Activated T-cell treated with anti-CD3 and anti-CD28 coated beads for 1 hour (primary cell): ENCODE measurements around the gene SPAG16.
"Not testable (repeated sequence)": the region's sequence is repeated elsewhere in the genome, so short reads cannot be mapped to it uniquely, and the experiment has no call there.

Experiments
- DNase-seq: peaks from one replicate; pipeline ENCODE4 v3.0.0-alpha.2; 2020; ENCODE audit warnings: low read depth

The SPAG16 gene

GRCh38 chr2:213703406-213704098, 419.3 kb downstream of the SPAG16 start:
- DNase-seq = no peak

GRCh38 chr2:213710164-213710563, 425.9 kb downstream of the SPAG16 start:
- no peak for DNase-seq

DNA sequence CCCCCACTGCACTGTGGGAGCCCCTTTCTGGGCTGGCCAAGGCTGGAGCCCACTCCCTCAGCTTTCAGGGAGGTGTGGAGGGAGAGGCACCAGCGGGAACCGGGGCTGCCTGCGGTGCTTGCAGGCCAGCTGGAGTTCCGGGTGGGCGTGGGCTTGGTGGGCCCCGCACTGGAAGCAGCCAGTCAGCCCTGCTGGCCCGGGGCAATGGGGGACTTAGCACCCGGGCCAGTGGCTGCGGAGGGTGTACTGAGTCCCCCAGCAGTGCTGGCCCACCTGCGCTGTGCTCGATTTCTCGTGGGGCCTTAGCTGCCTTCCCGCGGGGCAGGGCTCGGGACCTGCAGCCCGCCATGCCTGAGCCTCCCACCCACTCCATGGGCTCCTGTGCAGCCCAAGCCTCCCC, 434.1 kb downstream of the SPAG16 start:
- DNase-seq = not testable (repeated sequence)

- no peak for DNase-seq
These were observed 438.3 kb downstream of the SPAG16 start for GRCh38 chr2:213722565-213722964.

GRCh38 chr2:213723041-213723560, 438.8 kb downstream of the SPAG16 start:
- DNase-seq = no peak

- DNase-seq = no peak
These were observed 439.4 kb downstream of the SPAG16 start for GRCh38 chr2:213723707-213724106.

DNA sequence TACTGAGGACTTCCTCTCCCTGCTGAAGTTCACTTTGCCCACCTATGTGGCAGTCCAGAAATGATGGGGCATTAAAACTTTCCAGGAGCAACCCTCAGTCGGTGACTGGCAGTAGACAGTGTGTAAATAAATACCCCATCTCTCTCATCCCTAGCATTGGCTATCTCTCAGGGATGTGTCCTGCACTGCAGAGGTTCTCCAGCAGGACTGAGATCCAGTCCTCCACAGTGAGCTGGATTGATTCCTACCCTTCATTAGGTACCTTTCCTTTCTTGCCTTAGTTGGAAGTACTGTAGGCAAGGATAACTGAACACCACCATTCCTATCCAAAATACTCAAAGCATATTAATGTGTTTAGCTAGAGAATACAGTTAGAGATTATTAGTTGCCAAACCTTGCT, 441.8 kb downstream of the SPAG16 start:
- no peak for DNase-seq

DNA sequence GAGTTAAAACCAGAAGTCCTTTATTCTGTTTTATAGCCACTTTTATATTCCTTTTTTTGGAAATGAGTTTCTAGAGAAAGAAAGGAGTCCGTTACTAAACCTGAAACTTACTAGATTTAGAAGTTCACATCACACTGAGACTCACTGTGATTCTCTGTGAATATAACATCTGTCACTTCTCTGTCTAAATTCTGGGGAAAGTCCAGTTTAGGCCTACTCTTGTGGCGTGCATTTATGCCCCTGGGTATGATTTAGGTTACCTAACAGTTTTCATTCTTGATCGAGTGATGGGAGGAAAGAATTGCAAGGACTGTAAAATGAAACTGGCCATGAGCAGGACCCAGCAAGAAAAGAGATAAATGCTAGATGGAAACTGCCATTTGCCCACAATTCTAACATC, 449.6 kb downstream of the SPAG16 start:
- DNase-seq = no peak

DNA sequence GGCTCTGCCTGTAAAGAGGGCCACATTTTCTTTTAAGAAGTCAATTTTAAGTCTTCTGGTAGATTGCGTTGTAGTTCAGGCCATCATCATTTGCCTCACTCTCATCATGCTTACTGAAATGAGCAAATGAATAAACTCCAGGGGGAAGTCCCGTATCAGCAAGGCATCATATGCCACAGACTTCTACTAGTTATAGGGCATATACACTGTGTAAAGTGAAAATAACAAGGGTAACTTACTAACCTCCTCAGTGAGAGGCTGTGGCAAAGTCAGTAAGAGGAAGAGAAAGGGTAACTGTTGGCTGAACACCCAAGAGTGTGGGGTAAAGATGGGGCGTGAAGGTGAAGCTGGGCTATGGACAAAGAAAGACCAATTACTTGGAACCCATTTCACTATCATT, 456.2 kb downstream of the SPAG16 start:
- DNase-seq = no peak

- DNase-seq = no peak
These were observed 467.2 kb downstream of the SPAG16 start for GRCh38 chr2:213751446-213751845.

GRCh38 chr2:213752575-213752974, 468.3 kb downstream of the SPAG16 start:
- no peak for DNase-seq

DNA sequence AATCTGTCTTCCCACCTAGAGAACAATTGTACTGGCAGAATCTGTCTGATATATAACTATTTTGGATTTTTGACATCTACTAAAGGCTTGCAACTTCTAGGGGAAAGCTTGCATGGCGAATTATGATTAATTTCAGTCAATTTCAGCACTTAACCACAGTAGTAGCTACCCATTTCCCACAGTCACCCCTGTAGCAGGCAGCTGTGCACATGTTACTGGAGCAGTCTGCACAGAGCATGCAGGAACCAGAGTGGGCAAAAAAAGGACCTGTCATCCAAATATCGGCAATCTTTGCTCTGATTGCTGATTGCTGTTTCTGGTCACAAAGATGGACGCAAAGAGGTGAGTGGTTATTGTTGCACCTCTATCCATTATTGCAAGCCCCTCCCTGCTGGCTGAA, 473.3 kb downstream of the SPAG16 start:
- DNase-seq = no peak

GRCh38 chr2:213763354-213763753, 479.1 kb downstream of the SPAG16 start:
- DNase-seq = no peak

GRCh38 chr2:213763963-213764362, 479.7 kb downstream of the SPAG16 start:
- DNase-seq = no peak

- DNase-seq = no peak
These were observed 480.6 kb downstream of the SPAG16 start for GRCh38 chr2:213764849-213765248.

- DNase-seq = no peak
These were observed 481.8 kb downstream of the SPAG16 start for GRCh38 chr2:213766062-213766461.

- no peak for DNase-seq
These were observed 482.2 kb downstream of the SPAG16 start for GRCh38 chr2:213766465-213766901.

- no peak for DNase-seq
These were observed 503.6 kb downstream of the SPAG16 start for GRCh38 chr2:213787869-213788268.

DNA sequence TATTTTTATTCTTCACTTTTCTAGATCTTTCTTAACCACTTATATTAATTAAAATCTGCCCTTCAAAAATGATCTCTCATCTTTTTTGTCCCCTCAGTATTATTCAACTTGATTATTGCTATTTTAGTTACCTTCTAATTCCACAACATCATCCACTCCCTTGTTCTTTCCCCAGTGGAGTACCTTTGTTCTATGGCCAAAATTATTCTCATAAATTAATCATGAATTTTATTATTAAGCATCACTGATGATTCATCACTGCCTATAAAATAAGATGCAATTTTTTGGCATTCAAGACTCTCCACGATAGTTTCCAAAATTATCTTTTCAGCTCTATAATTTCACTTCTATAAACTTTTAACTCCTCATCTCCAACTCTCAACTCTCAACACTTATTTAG, 505.7 kb downstream of the SPAG16 start:
- DNase-seq = no peak

DNA sequence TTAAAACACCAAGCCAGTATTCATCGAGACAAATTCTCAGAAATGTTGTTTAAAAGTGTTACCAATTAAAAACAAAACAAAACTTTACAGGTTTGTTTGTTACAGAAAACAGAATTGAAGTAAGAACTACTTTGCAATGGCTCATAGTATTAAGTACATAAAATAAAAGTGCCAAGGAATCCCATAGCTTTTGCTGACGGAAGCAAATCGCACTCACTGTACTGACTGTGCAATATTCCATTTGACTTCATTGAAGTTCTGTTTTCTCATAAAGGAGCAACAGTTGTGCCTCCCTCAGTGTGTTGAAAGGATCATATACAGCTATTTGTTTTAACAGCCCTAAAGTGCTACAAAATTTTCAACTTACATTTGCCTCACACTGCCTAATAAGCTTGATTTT, 507.8 kb downstream of the SPAG16 start:
- no peak for DNase-seq

- no peak for DNase-seq
These were observed 522.0 kb downstream of the SPAG16 start for GRCh38 chr2:213806125-213806726.

DNA sequence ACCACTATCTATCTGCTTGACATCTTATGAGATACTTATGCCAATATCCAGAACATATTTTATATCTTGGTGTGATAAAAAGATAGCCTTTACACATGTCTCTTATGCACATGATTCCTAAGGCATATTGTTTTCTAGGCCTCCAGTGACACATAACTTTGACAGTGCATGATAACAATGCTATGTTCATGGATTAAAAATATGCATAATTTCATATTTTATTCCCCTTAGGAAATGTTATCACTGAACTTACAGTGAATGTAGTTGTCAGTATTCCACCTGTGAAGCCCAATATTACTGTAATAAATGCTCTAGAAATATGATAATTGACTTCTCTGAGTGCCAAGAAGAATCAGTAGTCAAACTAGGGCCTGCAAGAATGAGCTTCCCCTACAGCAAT, 532.3 kb downstream of the SPAG16 start:
- no peak for DNase-seq

DNA sequence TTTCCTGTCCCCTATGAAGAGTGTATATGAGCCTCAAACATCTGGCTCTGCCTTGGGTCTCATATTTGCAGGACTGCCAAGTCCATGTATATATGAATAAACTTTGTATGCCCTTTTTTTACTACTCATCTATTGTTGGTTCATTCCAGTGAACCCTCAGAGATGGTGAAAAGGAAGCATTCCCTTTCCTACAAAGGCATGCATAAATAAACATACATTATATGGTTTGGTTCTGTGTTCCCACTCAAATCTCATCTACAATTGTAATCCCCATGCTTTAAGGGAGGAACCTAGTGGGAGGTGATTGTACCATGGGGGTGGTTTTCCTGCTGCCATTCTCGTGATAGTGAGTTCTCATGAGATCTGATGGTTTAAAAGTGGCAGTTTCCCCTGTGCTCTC, 534.2 kb downstream of the SPAG16 start:
- DNase-seq = no peak

DNA sequence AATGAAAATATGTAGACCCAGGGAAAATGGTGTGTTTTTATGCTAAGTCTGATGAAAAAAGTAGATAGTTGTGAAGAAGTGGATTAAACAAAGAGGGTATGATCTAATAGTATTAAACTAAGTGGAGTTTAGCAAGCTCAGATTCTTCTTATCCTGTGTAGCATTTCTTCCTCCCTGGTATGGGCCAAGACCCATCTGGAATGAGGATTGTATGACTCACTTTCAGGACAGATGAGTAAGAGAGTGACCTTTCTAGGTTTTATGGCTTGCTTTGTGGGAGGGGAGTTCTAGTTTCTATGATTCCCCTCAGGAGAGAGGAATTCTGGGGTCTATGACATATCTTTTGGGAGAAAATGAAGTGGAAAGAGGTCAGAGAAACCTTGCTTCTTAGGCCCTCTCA, 550.1 kb downstream of the SPAG16 start:
- no peak for DNase-seq
